HCT116 (cell line): ENCODE results near the gene PXDN. TPM values are rescaled to one million over a fixed set of nuclear protein-coding genes. Genes with fewer than 3 reads are reported as not detected.

Experiments
- ATAC-seq: fragments of 200-7000 bp; cut with Tn5 transposase; 2 replicates; pipeline ENCODE4 v1.9.1; 2020; ENCODE audit warnings: mild to moderate bottlenecking, moderate library complexity
- BruUV-seq: library from RNA; stranded (reverse); fragments of 400-500 nt; replicated peaks from 2 replicates; lab custom pipeline; 2021; lab: Mats Ljungman, UMichigan
- CTCF ChIA-PET: fragments of 300-600 bp; sonication (Branson Sonifier 250); formaldehyde crosslinking; loops from one replicate; lab custom pipeline; 2021; ENCODE audit warnings: antibody characterized with exemption; lab: Charles Lee
- POLR2A ChIA-PET: fragments of 300-600, 350-600 bp; sonication (Branson Sonifier 250); formaldehyde crosslinking; loops from one replicate; lab custom pipeline; 2021; ENCODE audit warnings: antibody characterized with exemption; lab: Charles Lee
- RAD21 ChIA-PET, 2 experiments: fragments of 300-600 bp; sonication (Branson Sonifier 250); formaldehyde crosslinking; loops; one replicate each; lab custom pipeline; 2023; ENCODE audit warnings: low total read pairs in 2 of 2; ENCODE audit not compliant: uncharacterized antibody in 2 of 2, unreplicated experiment in 2 of 2, low non-redundant PET in 1 of 2; lab: Charles Lee
- DNase-seq: peaks from one replicate; pipeline ENCODE4 v3.0.0-alpha.2; 2010; ENCODE audit warnings: low read depth, low spot score
- H2AFZ ChIP-seq: fragments of 200-600 bp; shearing (Covaris generic), sonication (generic); 2 replicates; pipeline ENCODE4 v1.6.1; 2017; ENCODE audit warnings: low read depth, mixed run types, mixed read lengths, antibody characterized with exemption, low read length; ENCODE audit not compliant: poor library complexity, severe bottlenecking
- H3K27ac ChIP-seq: 2 replicates; pipeline ENCODE4 v1.5.1; 2012; ENCODE audit warnings: low read depth, low read length
- H3K27me3 ChIP-seq: fragments of 200-600 bp; sonication (generic); 2 replicates; pipeline ENCODE4 v1.6.1; 2016; ENCODE audit warnings: mixed run types, low read length, mixed read lengths; ENCODE audit not compliant: insufficient read depth
- H3K36me3 ChIP-seq, 2 experiments: fragments of 200-500 bp in 1 of 2; fragments of 200-600 bp in 1 of 2; sonication (Bioruptor generic) in 1 of 2; sonication (generic) in 1 of 2; 2 replicates each; pipeline versions ENCODE4 v1.5.1 to v1.6.1; 2014 to 2016; ENCODE audit warnings: low read length in 2 of 2, inconsistent platforms in 1 of 2, mixed read lengths in 1 of 2, mixed run types in 1 of 2; ENCODE audit not compliant: insufficient read depth in 2 of 2, control insufficient read depth in 1 of 2
- H3K4me1 ChIP-seq, 2 experiments: fragments of 200-600 bp in 1 of 2; sonication (generic) in 1 of 2; 2 replicates each; pipeline versions ENCODE4 v1.5.1 to v1.6.1; 2012 to 2017; ENCODE audit warnings: low read length in 2 of 2, inconsistent platforms in 1 of 2, mild to moderate bottlenecking in 1 of 2, mixed read lengths in 1 of 2, mixed run types in 1 of 2, moderate library complexity in 1 of 2; ENCODE audit not compliant: insufficient read depth in 2 of 2, control insufficient read depth in 1 of 2
- H3K4me2 ChIP-seq: fragments of 200-600 bp; sonication (generic); 2 replicates; pipeline ENCODE4 v1.6.1; 2017; ENCODE audit warnings: mixed run types, low read length, mixed read lengths
- H3K4me3 ChIP-seq, 2 experiments: fragments of 200-600 bp in 1 of 2; sonication (generic) in 1 of 2; replicated peaks in 1 of 2; 2 replicates each; pipeline ENCODE4 v1.5.1; 2011 to 2016; ENCODE audit warnings: low read length in 2 of 2, control low read depth in 1 of 2, low read depth in 1 of 2, mild to moderate bottlenecking in 1 of 2, mixed read lengths in 1 of 2, mixed run types in 1 of 2
- H3K79me2 ChIP-seq: fragments of 200-600 bp; sonication (generic); 2 replicates; pipeline ENCODE4 v1.6.1; 2017; ENCODE audit warnings: mild to moderate bottlenecking, mixed run types, low read length, moderate library complexity, mixed read lengths; ENCODE audit not compliant: insufficient read depth
- H3K9ac ChIP-seq: fragments of 200-600 bp; sonication (generic); 2 replicates; pipeline ENCODE4 v1.6.1; 2016; ENCODE audit warnings: low read length, mixed read lengths
- H3K9me2 ChIP-seq: fragments of 200-600 bp; sonication (generic), shearing (Covaris generic); 2 replicates; pipeline ENCODE4 v1.6.1; 2017; ENCODE audit warnings: mixed run types, mild to moderate bottlenecking, moderate library complexity; ENCODE audit not compliant: insufficient read depth
- H3K9me3 ChIP-seq, 2 experiments: fragments of 200-500 bp in 1 of 2; fragments of 200-600 bp in 1 of 2; sonication (Bioruptor generic) in 1 of 2; sonication (generic) in 1 of 2; 2 replicates each; pipeline ENCODE4 v1.6.1; 2014 to 2017; ENCODE audit warnings: low read length in 2 of 2, mixed read lengths in 2 of 2, inconsistent platforms in 1 of 2, low read depth in 1 of 2, mild to moderate bottlenecking in 1 of 2, mixed run types in 1 of 2, moderate library complexity in 1 of 2; ENCODE audit not compliant: control insufficient read depth in 1 of 2, insufficient read depth in 1 of 2
- H4K20me1 ChIP-seq: fragments of 200-600 bp; sonication (generic), shearing (Covaris generic); 2 replicates; pipeline ENCODE4 v1.6.1; 2017; ENCODE audit warnings: mixed run types, mild to moderate bottlenecking, moderate library complexity; ENCODE audit not compliant: insufficient read depth
- CBX3 ChIP-seq: IDR thresholded peaks from 2 replicates; pipeline ENCODE4 v1.6.1; 2012; ENCODE audit warnings: low read depth
- ELF1 ChIP-seq: IDR thresholded peaks from 2 replicates; pipeline ENCODE4 v1.6.1; 2012; ENCODE audit warnings: low read depth, borderline replicate concordance
- FOSL1 ChIP-seq: IDR thresholded peaks from 2 replicates; pipeline ENCODE4 v1.6.1; 2012; ENCODE audit warnings: low read depth
- JUND ChIP-seq: IDR thresholded peaks from 2 replicates; pipeline ENCODE4 v1.6.1; 2012
- POLR2A ChIP-seq: IDR thresholded peaks from 2 replicates; pipeline ENCODE4 v1.7.0; 2011; ENCODE audit warnings: borderline replicate concordance; ENCODE audit not compliant: insufficient read depth, insufficient read length; ENCODE audit errors: extremely low read depth
- RAD21 ChIP-seq: IDR thresholded peaks from 2 replicates; pipeline ENCODE4 v1.6.1; 2012; ENCODE audit warnings: low read depth, mild to moderate bottlenecking
- SIN3A ChIP-seq: IDR thresholded peaks from 2 replicates; pipeline ENCODE4 v1.6.1; 2012; ENCODE audit warnings: low read depth
- SP1 ChIP-seq: IDR thresholded peaks from 2 replicates; pipeline ENCODE4 v1.6.1; 2012; ENCODE audit warnings: low read depth
- ZFX ChIP-seq: fragments of 450-650 bp; IDR thresholded peaks from 2 replicates; pipeline ENCODE4 v1.6.1; 2017
- intact Hi-C: fragments of 100-400 bp; cut with micrococcal nuclease; formaldehyde crosslinking; loops from 2 replicates; pipeline ENCODE4 v1.10.0; 2022
- total RNA-seq: library from RNA; stranded (reverse); gene quantifications from one replicate; pipeline ENCODE4 v1.2.1, GENCODE V29; 2021; ENCODE audit not compliant: unreplicated experiment
- TF ChIP-seq, protein P1 (sequence below), 3 experiments: fragments of 200-600 bp in 1 of 3; sonication (generic) in 1 of 3; IDR thresholded peaks in 2 of 3; conservative IDR thresholded peaks in 1 of 3; 2 replicates each; pipeline ENCODE4 v1.5.1; 2012 to 2017; ENCODE audit warnings: low read depth in 2 of 3, low read length in 2 of 3, antibody characterized with exemption in 1 of 3, borderline replicate concordance in 1 of 3, control low read depth in 1 of 3, mild to moderate bottlenecking in 1 of 3, mixed read lengths in 1 of 3, mixed run types in 1 of 3, moderate library complexity in 1 of 3; ENCODE audit not compliant: insufficient read depth in 1 of 3
- TF ChIP-seq, protein P2 (sequence below): IDR thresholded peaks from 2 replicates; pipeline ENCODE4 v1.6.1; 2011; ENCODE audit warnings: mild to moderate bottlenecking, low read length, moderate library complexity; ENCODE audit not compliant: insufficient replicate concordance; ENCODE audit errors: extremely low read depth
- TF ChIP-seq, protein P3 (sequence below): IDR thresholded peaks from 2 replicates; pipeline ENCODE4 v1.6.1; 2012

PXDN gene
- total RNA-seq, 1 experiment from 2014 or later, result 10.7 TPM

- no peaks in the 10 kb centered on the region for H3K36me3 ChIP-seq
- intact Hi-C loops, result no loop called here
- no peaks in the 10 kb centered on the region for H4K20me1 ChIP-seq
- ChIA-PET CTCF (no interaction called here), POLR2A (no interaction called here), RAD21 (no interaction called here)
- no peak overlapping the region for H2AFZ ChIP-seq
- no TSS peak for BruUV-seq
- H3K4me2 ChIP-seq, result no peak overlapping the region
- no peak overlapping the region for H3K9ac ChIP-seq
- H3K9me2 ChIP-seq, result no peaks in the 10 kb centered on the region
- no peak overlapping the region for H3K4me3 ChIP-seq
- DNase-seq, result no peak
- TF ChIP-seq, protein P1, sequence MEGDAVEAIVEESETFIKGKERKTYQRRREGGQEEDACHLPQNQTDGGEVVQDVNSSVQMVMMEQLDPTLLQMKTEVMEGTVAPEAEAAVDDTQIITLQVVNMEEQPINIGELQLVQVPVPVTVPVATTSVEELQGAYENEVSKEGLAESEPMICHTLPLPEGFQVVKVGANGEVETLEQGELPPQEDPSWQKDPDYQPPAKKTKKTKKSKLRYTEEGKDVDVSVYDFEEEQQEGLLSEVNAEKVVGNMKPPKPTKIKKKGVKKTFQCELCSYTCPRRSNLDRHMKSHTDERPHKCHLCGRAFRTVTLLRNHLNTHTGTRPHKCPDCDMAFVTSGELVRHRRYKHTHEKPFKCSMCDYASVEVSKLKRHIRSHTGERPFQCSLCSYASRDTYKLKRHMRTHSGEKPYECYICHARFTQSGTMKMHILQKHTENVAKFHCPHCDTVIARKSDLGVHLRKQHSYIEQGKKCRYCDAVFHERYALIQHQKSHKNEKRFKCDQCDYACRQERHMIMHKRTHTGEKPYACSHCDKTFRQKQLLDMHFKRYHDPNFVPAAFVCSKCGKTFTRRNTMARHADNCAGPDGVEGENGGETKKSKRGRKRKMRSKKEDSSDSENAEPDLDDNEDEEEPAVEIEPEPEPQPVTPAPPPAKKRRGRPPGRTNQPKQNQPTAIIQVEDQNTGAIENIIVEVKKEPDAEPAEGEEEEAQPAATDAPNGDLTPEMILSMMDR (IDR thresholded peaks at IDR 0.05 in 2 of 3, conservative IDR thresholded peaks at IDR 0.05 in 1 of 3; ENCODE audit: borderline replicate concordance in 1 of 3, insufficient read depth in 1 of 3, low read depth in 2 of 3, low read length in 2 of 3), result no peak
- TF ChIP-seq SP1, result no peak
- no peaks in the 10 kb centered on the region for H3K79me2 ChIP-seq
- peaks cover 0 to 7% of the 10 kb centered on the region in 2 experiments; a peak in 2 of 4 replicates for H3K4me1 ChIP-seq
- H3K27ac ChIP-seq, result no peak overlapping the region
- 0 out of 2 replicates have a peak, but pooled peaks cover 3% of the 10 kb centered on the region for H3K27me3 ChIP-seq
- H3K9me3 ChIP-seq, result no peaks in the 10 kb centered on the region
- no peak for ATAC-seq
These were observed 39.8 kb upstream of the PXDN start for GRCh38 chr2:1784087-1784486.

DNA sequence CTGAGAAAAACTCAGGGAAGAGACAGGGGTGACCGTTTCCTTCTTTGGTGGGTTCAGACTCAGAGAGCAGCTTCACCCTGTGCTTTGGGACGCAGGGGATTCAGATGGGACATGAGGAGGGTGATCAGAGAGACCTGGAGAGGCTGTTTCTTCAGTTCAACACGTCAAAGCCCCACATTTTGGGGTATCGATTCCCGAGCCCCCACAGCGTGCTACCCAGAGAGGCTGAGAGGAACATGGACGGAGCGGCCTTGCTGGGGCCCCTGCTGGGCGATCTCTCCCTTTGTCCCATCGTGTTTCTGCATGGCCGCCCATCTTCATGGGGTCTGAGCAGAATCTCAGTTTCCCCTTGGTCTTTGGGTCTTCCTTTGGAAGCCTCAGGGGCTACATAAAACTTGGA lies 38.2 kb upstream of the PXDN start:
- no peak overlapping the region for H2AFZ ChIP-seq
- ChIA-PET CTCF (no interaction called here), RAD21 (no interaction called here), POLR2A (no interaction called here)
- no peaks in the 10 kb centered on the region for H3K9me2 ChIP-seq
- H3K27ac ChIP-seq, result no peak overlapping the region
- BruUV-seq, result no TSS peak
- peaks cover 11% of the 10 kb centered on the region; the same call in 1 of the 2 replicates for H3K27me3 ChIP-seq
- no peak overlapping the region for H3K4me2 ChIP-seq
- ATAC-seq, result no peak
- H3K4me1 ChIP-seq, result peaks cover 0 to 7% of the 10 kb centered on the region in 2 experiments; a peak in 2 of 4 replicates
- H3K9me3 ChIP-seq, result no peaks in the 10 kb centered on the region
- TF ChIP-seq SIN3A (no peak), CBX3 (no peak), ZFX (no peak), FOSL1 (no peak), JUND (no peak), SP1 (no peak), ELF1 (no peak), RAD21 (no peak), POLR2A (no peak)
- TF ChIP-seq, protein P2, sequence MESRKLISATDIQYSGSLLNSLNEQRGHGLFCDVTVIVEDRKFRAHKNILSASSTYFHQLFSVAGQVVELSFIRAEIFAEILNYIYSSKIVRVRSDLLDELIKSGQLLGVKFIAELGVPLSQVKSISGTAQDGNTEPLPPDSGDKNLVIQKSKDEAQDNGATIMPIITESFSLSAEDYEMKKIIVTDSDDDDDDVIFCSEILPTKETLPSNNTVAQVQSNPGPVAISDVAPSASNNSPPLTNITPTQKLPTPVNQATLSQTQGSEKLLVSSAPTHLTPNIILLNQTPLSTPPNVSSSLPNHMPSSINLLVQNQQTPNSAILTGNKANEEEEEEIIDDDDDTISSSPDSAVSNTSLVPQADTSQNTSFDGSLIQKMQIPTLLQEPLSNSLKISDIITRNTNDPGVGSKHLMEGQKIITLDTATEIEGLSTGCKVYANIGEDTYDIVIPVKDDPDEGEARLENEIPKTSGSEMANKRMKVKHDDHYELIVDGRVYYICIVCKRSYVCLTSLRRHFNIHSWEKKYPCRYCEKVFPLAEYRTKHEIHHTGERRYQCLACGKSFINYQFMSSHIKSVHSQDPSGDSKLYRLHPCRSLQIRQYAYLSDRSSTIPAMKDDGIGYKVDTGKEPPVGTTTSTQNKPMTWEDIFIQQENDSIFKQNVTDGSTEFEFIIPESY, result no peak
- TF ChIP-seq, protein P3, sequence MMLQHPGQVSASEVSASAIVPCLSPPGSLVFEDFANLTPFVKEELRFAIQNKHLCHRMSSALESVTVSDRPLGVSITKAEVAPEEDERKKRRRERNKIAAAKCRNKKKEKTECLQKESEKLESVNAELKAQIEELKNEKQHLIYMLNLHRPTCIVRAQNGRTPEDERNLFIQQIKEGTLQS, result no peak
- DNase-seq, result no peak
- H3K79me2 ChIP-seq, result no peaks in the 10 kb centered on the region
- no peak overlapping the region for H3K4me3 ChIP-seq
- intact Hi-C loops, result no loop called here
- H3K9ac ChIP-seq, result no peak overlapping the region
- H3K36me3 ChIP-seq, result no peaks in the 10 kb centered on the region
- no peaks in the 10 kb centered on the region for H4K20me1 ChIP-seq
